Endothelial cell of umbilical vein (primary cell): ENCODE results near the gene ABCB4. TPM values are rescaled to one million over a fixed set of nuclear protein-coding genes. Genes with fewer than 3 reads are reported as not detected.

Experiments used
- BruUV-seq: library from RNA; stranded (reverse); fragments of 400-500 nt; replicated peaks from 2 replicates; lab custom pipeline; 2021; lab: Mats Ljungman, UMichigan
- CTCF ChIA-PET: fragments of 300-600, 350-600 bp; sonication (Branson Sonifier 250); formaldehyde crosslinking; loops from one replicate; lab custom pipeline; 2021; ENCODE audit warnings: antibody characterized with exemption, inconsistent platforms; lab: Charles Lee
- POLR2A ChIA-PET: fragments of 300-600, 350-600 bp; sonication (Branson Sonifier 250); formaldehyde crosslinking; loops from one replicate; lab custom pipeline; 2021; ENCODE audit warnings: antibody characterized with exemption, inconsistent platforms; lab: Charles Lee
- DNase-seq: peaks from one replicate; pipeline ENCODE4 v3.0.0-alpha.2; 2011; ENCODE audit warnings: low read depth, low spot score
- FAIRE-seq: peaks from 2 replicates; lab custom pipeline; 2011; peaks lifted over from hg19 to GRCh38; lab: Jason Lieb, UNC
- H2AFZ ChIP-seq: 2 replicates; pipeline ENCODE4 v1.6.0; 2012; ENCODE audit warnings: low read depth, low read length, control low read depth, inconsistent platforms
- H3K27ac ChIP-seq: 2 replicates; pipeline ENCODE4 v1.5.1; 2011; ENCODE audit warnings: low read depth, mild to moderate bottlenecking, control low read depth, low read length, moderate library complexity; ENCODE audit not compliant: insufficient read depth
- H3K27me3 ChIP-seq, 2 experiments: 2 replicates each; pipeline versions ENCODE4 v1.6.0 to v1.6.1; 2011; ENCODE audit warnings: low read length in 2 of 2, mixed read lengths in 1 of 2; ENCODE audit not compliant: control insufficient read depth in 2 of 2, insufficient read depth in 2 of 2
- H3K36me3 ChIP-seq, 2 experiments: 2 replicates in 1 of 2; 3 replicates in 1 of 2; pipeline ENCODE4 v1.5.1; 2011; ENCODE audit warnings: low read length in 2 of 2, mild to moderate bottlenecking in 1 of 2, moderate library complexity in 1 of 2; ENCODE audit not compliant: control insufficient read depth in 2 of 2, insufficient read depth in 2 of 2; ENCODE audit errors: extremely low read depth in 1 of 2
- H3K4me1 ChIP-seq: 3 replicates; pipeline ENCODE4 v1.5.1; 2011; ENCODE audit warnings: mild to moderate bottlenecking, low read length; ENCODE audit not compliant: control insufficient read depth, insufficient read depth; ENCODE audit errors: extremely low read depth
- H3K4me2 ChIP-seq: 2 replicates; pipeline ENCODE4 v1.6.1; 2011; ENCODE audit warnings: low read length, control low read depth, mixed read lengths; ENCODE audit not compliant: insufficient read depth
- H3K4me3 ChIP-seq, 3 experiments: fragments of 200-600 bp in 1 of 3; sonication (generic), shearing (Covaris generic) in 1 of 3; replicated peaks in 1 of 3; 2 replicates each; pipeline ENCODE4 v1.5.1; 2011 to 2016; ENCODE audit warnings: control low read depth in 3 of 3, low read length in 3 of 3, mild to moderate bottlenecking in 2 of 3, inconsistent platforms in 1 of 3, low read depth in 1 of 3, moderate library complexity in 1 of 3; ENCODE audit not compliant: insufficient read depth in 1 of 3
- H3K79me2 ChIP-seq: 2 replicates; pipeline ENCODE4 v1.6.0; 2012; ENCODE audit warnings: low read length, inconsistent platforms; ENCODE audit not compliant: control insufficient read depth, insufficient read depth
- H3K9ac ChIP-seq: replicated peaks from 2 replicates; pipeline ENCODE3; 2011; ENCODE audit warnings: low read length, control low read depth; ENCODE audit not compliant: insufficient read depth; ENCODE audit errors: extremely low read depth
- H3K9me1 ChIP-seq: replicated peaks from 3 replicates; pipeline ENCODE4 v1.6.0; 2011; ENCODE audit warnings: mild to moderate bottlenecking, low read length; ENCODE audit not compliant: control insufficient read depth, insufficient read depth; ENCODE audit errors: extremely low read depth
- H3K9me3 ChIP-seq: replicated peaks from 2 replicates; pipeline ENCODE4 v1.5.1; 2012; ENCODE audit warnings: low read length, inconsistent platforms; ENCODE audit not compliant: control insufficient read depth, insufficient read depth
- H4K20me1 ChIP-seq: replicated peaks from 2 replicates; pipeline ENCODE3; 2011; ENCODE audit warnings: mild to moderate bottlenecking, low read length; ENCODE audit not compliant: control insufficient read depth, insufficient read depth; ENCODE audit errors: extremely low read depth
- EZH2 ChIP-seq: IDR thresholded peaks from 2 replicates; pipeline ENCODE4 v1.6.1; 2012; ENCODE audit warnings: borderline replicate concordance, low read depth, mild to moderate bottlenecking, moderate library complexity, low read length, inconsistent platforms; ENCODE audit not compliant: severe bottlenecking
- FOS ChIP-seq: IDR thresholded peaks from 2 replicates; pipeline ENCODE4 v1.6.1; 2011; ENCODE audit warnings: mild to moderate bottlenecking, low read length, moderate library complexity, borderline replicate concordance; ENCODE audit not compliant: insufficient read depth
- GATA2 ChIP-seq: IDR thresholded peaks from 2 replicates; pipeline ENCODE4 v1.7.0; 2011; ENCODE audit warnings: low read depth, mild to moderate bottlenecking, moderate library complexity, mixed read lengths, low read length; ENCODE audit not compliant: insufficient read length, insufficient read depth
- JUN ChIP-seq: IDR thresholded peaks from 2 replicates; pipeline ENCODE4 v1.6.1; 2011; ENCODE audit warnings: borderline replicate concordance, low read depth; ENCODE audit not compliant: insufficient read length, insufficient read depth
- MAX ChIP-seq: IDR thresholded peaks from 2 replicates; pipeline ENCODE4 v1.6.1; 2011; ENCODE audit not compliant: insufficient read depth, insufficient read length
- MYC ChIP-seq: IDR thresholded peaks from one replicate; pipeline ENCODE4 v1.6.1; 2011; ENCODE audit warnings: mild to moderate bottlenecking, low read depth, low read length
- POLR2A ChIP-seq: IDR thresholded peaks from 2 replicates; pipeline ENCODE4 v1.6.1; 2012; ENCODE audit warnings: low read depth, mild to moderate bottlenecking, control low read depth, low read length
- POLR2AphosphoS5 ChIP-seq: IDR thresholded peaks from 2 replicates; pipeline ENCODE4 v1.6.1; 2012; ENCODE audit warnings: low read depth, mild to moderate bottlenecking, control low read depth, low read length, moderate library complexity; ENCODE audit not compliant: insufficient read depth
- dilution Hi-C: fragments of 300-500 bp; cut with MboI; formaldehyde crosslinking; loops from one replicate; pipeline ENCODE4 v1.15.0; 2019; ENCODE audit warnings: low sequenced_read_pairs; ENCODE audit not compliant: extremely low pct_ligation_motif_present
- intact Hi-C: fragments of 100-400 bp; cut with micrococcal nuclease; formaldehyde crosslinking; loops from one replicate; pipeline ENCODE4 v1.10.0; 2022
- polyA plus RNA-seq, 4 experiments: library from polyadenylated mRNA; depleted of rRNA in 3 of 4; stranded (reverse) in 3 of 4; unstranded in 1 of 4; fragments of >200 nt; gene quantifications; 2 replicates each; pipeline versions ENCODE4 v1.2.1 to v1.2.3, GENCODE V29; 2011 to 2012; ENCODE audit warnings: missing spikeins in 1 of 4
- total RNA-seq: library from RNA; stranded (reverse); gene quantifications from 2 replicates; pipeline ENCODE4 v1.2.3, GENCODE V29; 2021
- TF ChIP-seq, protein P1 (sequence below), 2 donors: IDR thresholded peaks; 1 replicate in 1 of 2; 2 replicates in 1 of 2; pipeline ENCODE4 v1.5.1; 2011; ENCODE audit warnings: low read length in 2 of 2, mild to moderate bottlenecking in 2 of 2, moderate library complexity in 2 of 2, control low read depth in 1 of 2, inconsistent platforms in 1 of 2, low read depth in 1 of 2; ENCODE audit not compliant: insufficient read depth in 1 of 2; ENCODE audit errors: extremely low read depth in 1 of 2

Gene ABCB4
- total and polyA plus RNA-seq, 2 donors (not counting 3 experiments of a cell fraction or from before 2014, with no cell fraction given): 0.11 to 0.15 TPM

GRCh38 chr7:87512906-87513305, 37.4 kb upstream of the ABCB4 start:
- Histone ChIP-seq H3K9ac (no peak overlapping the region), H3K79me2 (no peaks in the 10 kb centered on the region), H3K9me1 (no peaks in the 10 kb centered on the region), H3K9me3 (no peaks in the 10 kb centered on the region), H3K4me2 (no peak overlapping the region), H3K4me3 (no peak overlapping the region), H2AFZ (no peak overlapping the region), H3K36me3 (no peaks in the 10 kb centered on the region), H3K27ac (no peak overlapping the region), H3K4me1 (no peaks in the 10 kb centered on the region), H3K27me3 (peaks cover 0 to 3% of the 10 kb centered on the region in 2 experiments), H4K20me1 (no peaks in the 10 kb centered on the region)
- intact Hi-C loops (no loop called here), dilution Hi-C loops (no loop called here)
- ChIA-PET CTCF (no interaction called here), POLR2A (no interaction called here)
- DNase-seq (no peak), FAIRE-seq (no peak)
- no TSS peak for BruUV-seq
- TF ChIP-seq EZH2 (no peak), MAX (no peak), GATA2 (no peak), FOS (no peak), MYC (no peak), JUN (no peak), POLR2A (no peak), POLR2AphosphoS5 (no peak)
- TF ChIP-seq, protein P1, sequence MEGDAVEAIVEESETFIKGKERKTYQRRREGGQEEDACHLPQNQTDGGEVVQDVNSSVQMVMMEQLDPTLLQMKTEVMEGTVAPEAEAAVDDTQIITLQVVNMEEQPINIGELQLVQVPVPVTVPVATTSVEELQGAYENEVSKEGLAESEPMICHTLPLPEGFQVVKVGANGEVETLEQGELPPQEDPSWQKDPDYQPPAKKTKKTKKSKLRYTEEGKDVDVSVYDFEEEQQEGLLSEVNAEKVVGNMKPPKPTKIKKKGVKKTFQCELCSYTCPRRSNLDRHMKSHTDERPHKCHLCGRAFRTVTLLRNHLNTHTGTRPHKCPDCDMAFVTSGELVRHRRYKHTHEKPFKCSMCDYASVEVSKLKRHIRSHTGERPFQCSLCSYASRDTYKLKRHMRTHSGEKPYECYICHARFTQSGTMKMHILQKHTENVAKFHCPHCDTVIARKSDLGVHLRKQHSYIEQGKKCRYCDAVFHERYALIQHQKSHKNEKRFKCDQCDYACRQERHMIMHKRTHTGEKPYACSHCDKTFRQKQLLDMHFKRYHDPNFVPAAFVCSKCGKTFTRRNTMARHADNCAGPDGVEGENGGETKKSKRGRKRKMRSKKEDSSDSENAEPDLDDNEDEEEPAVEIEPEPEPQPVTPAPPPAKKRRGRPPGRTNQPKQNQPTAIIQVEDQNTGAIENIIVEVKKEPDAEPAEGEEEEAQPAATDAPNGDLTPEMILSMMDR (IDR thresholded peaks at IDR 0.05; ENCODE audit: extremely low read depth in 1 of 2, insufficient read depth in 1 of 2, low read depth in 1 of 2, low read length in 2 of 2): no peak
